ENCODE measurements around the gene MEIS2. TPM values are rescaled to one million over a fixed set of nuclear protein-coding genes. Genes with fewer than 3 reads are reported as not detected.

MEIS2 gene
- total RNA-seq, 2 donors from 2014 or later: 54.0 to 55.2 TPM

- intact Hi-C loops (cut with DNase I): no loop called here
- no peak for DNase-seq (ENCODE audit: low spot score)
Observed at GRCh38 chr15:36844534-36844998, 255.8 kb downstream of the MEIS2 start.

GRCh38 chr15:36843822-36844221 lies 256.5 kb downstream of the MEIS2 start:
- no peak for DNase-seq (ENCODE audit: low spot score)
- intact Hi-C loops (cut with DNase I): no loop called here

GRCh38 chr15:36841193-36841592 lies 259.2 kb downstream of the MEIS2 start:
- intact Hi-C loops (cut with DNase I): no loop called here
- DNase-seq (ENCODE audit: low spot score): no peak

Small RNA genes lying within 50 kb of the gene (microRNA-seq; reads per million reads assigned to microRNA genes)
- gene MIR8063 (ENCODE audit: borderline microRNAs expressed in 2 of 2): 0 reads per million in 2 donors

All from posterior vena cava (tissue), 2 donors.